ENCODE measurements around the gene CSK. TPM values are rescaled to one million over a fixed set of nuclear protein-coding genes. Genes with fewer than 3 reads are reported as not detected.

Gene CSK
- total and polyA plus RNA-seq, 2 experiments from 2014 or later = 13.6 to 27.5 TPM

GRCh38 chr15:74841891-74842373 is 60.1 kb downstream of the CSK start (continued):
- TF ChIP-seq, protein P1, sequence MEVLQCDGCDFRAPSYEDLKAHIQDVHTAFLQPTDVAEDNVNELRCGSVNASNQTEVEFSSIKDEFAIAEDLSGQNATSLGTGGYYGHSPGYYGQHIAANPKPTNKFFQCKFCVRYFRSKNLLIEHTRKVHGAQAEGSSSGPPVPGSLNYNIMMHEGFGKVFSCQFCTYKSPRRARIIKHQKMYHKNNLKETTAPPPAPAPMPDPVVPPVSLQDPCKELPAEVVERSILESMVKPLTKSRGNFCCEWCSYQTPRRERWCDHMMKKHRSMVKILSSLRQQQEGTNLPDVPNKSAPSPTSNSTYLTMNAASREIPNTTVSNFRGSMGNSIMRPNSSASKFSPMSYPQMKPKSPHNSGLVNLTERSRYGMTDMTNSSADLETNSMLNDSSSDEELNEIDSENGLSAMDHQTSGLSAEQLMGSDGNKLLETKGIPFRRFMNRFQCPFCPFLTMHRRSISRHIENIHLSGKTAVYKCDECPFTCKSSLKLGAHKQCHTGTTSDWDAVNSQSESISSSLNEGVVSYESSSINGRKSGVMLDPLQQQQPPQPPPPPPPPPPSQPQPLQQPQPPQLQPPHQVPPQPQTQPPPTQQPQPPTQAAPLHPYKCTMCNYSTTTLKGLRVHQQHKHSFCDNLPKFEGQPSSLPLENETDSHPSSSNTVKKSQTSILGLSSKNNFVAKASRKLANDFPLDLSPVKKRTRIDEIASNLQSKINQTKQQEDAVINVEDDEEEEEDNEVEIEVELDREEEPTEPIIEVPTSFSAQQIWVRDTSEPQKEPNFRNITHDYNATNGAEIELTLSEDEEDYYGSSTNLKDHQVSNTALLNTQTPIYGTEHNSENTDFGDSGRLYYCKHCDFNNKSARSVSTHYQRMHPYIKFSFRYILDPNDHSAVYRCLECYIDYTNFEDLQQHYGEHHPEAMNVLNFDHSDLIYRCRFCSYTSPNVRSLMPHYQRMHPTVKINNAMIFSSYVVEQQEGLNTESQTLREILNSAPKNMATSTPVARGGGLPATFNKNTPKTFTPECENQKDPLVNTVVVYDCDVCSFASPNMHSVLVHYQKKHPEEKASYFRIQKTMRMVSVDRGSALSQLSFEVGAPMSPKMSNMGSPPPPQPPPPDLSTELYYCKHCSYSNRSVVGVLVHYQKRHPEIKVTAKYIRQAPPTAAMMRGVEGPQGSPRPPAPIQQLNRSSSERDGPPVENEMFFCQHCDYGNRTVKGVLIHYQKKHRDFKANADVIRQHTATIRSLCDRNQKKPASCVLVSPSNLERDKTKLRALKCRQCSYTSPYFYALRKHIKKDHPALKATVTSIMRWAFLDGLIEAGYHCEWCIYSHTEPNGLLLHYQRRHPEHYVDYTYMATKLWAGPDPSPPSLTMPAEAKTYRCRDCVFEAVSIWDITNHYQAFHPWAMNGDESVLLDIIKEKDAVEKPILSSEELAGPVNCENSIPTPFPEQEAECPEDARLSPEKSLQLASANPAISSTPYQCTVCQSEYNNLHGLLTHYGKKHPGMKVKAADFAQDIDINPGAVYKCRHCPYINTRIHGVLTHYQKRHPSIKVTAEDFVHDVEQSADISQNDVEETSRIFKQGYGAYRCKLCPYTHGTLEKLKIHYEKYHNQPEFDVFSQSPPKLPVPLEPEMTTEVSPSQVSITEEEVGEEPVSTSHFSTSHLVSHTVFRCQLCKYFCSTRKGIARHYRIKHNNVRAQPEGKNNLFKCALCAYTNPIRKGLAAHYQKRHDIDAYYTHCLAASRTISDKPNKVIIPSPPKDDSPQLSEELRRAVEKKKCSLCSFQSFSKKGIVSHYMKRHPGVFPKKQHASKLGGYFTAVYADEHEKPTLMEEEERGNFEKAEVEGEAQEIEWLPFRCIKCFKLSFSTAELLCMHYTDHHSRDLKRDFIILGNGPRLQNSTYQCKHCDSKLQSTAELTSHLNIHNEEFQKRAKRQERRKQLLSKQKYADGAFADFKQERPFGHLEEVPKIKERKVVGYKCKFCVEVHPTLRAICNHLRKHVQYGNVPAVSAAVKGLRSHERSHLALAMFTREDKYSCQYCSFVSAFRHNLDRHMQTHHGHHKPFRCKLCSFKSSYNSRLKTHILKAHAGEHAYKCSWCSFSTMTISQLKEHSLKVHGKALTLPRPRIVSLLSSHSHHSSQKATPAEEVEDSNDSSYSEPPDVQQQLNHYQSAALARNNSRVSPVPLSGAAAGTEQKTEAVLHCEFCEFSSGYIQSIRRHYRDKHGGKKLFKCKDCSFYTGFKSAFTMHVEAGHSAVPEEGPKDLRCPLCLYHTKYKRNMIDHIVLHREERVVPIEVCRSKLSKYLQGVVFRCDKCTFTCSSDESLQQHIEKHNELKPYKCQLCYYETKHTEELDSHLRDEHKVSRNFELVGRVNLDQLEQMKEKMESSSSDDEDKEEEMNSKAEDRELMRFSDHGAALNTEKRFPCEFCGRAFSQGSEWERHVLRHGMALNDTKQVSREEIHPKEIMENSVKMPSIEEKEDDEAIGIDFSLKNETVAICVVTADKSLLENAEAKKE (CRISPR knock-in tag; IDR thresholded peaks at IDR 0.05) = no peak
- TF ChIP-seq REST (IDR thresholded peaks at IDR 0.05; ENCODE audit: unreplicated experiment) (no peak), STAT1 (IDR thresholded peaks at IDR 0.05; ENCODE audit: unreplicated experiment) (no peak), POLR2AphosphoS5 (IDR thresholded peaks at IDR 0.05; ENCODE audit: low read depth) (no peak), EZH2 (IDR thresholded peaks at IDR 0.05; ENCODE audit: low read depth, unreplicated experiment) (no peak), ZNF331 (CRISPR knock-in tag; IDR thresholded peaks at IDR 0.05; ENCODE audit: low read depth) (no peak), JUNB (IDR thresholded peaks at IDR 0.05; ENCODE audit: unreplicated experiment) (no peak), ZNF114 (CRISPR knock-in tag; IDR thresholded peaks at IDR 0.05) (no peak), NANOG (IDR thresholded peaks at IDR 0.05; ENCODE audit: borderline replicate concordance) (no peak)

Data from GM23338 (cell line).